A673 (cell line): Measurements from ENCODE around the gene CPN1. TPM values are rescaled to one million over a fixed set of nuclear protein-coding genes. Genes with fewer than 3 reads are reported as not detected.

ENCODE experiments used
- BruUV-seq: library from RNA; stranded (reverse); fragments of 400-500 nt; replicated peaks from 2 replicates; lab custom pipeline; 2021; lab: Mats Ljungman, UMichigan
- CTCF ChIA-PET: fragments of 300-600 bp; sonication (Branson Sonifier 250); formaldehyde crosslinking; loops from one replicate; lab custom pipeline; 2022; ENCODE audit warnings: antibody characterized with exemption; lab: Charles Lee
- POLR2A ChIA-PET: fragments of 300-600 bp; sonication (Branson Sonifier 250); formaldehyde crosslinking; loops from one replicate; lab custom pipeline; 2022; ENCODE audit warnings: antibody characterized with exemption; ENCODE audit not compliant: low non-redundant PET; lab: Charles Lee
- DNase-seq: peaks from one replicate; pipeline ENCODE4 v3.0.0-alpha.2; 2015; ENCODE audit warnings: low spot score
- H3K27ac ChIP-seq: fragments of 200-600 bp; sonication (generic); 2 replicates; pipeline ENCODE4 v1.5.1; 2016; ENCODE audit warnings: mixed run types, low read depth, mild to moderate bottlenecking, mixed read lengths, antibody characterized with exemption, low read length; ENCODE audit not compliant: poor library complexity, severe bottlenecking
- H3K27me3 ChIP-seq: fragments of 200-600 bp; sonication (generic); replicated peaks from 2 replicates; pipeline ENCODE4 v1.6.1; 2017; ENCODE audit warnings: mixed run types, low read depth, mild to moderate bottlenecking, mixed read lengths, antibody characterized with exemption, low read length; ENCODE audit not compliant: insufficient read depth, poor library complexity
- H3K36me3 ChIP-seq: fragments of 200-600 bp; sonication (generic); 2 replicates; pipeline ENCODE4 v1.6.1; 2016; ENCODE audit warnings: mixed run types, mild to moderate bottlenecking, mixed read lengths, antibody characterized with exemption, low read length; ENCODE audit not compliant: insufficient read depth, poor library complexity, severe bottlenecking
- H3K4me1 ChIP-seq: fragments of 200-600 bp; sonication (generic); 2 replicates; pipeline ENCODE4 v1.6.1; 2017; ENCODE audit warnings: mixed run types, mild to moderate bottlenecking, mixed read lengths, antibody characterized with exemption, low read length; ENCODE audit not compliant: insufficient read depth, poor library complexity, severe bottlenecking
- H3K4me3 ChIP-seq: fragments of 200-600 bp; sonication (generic); 2 replicates; pipeline ENCODE4 v1.5.1; 2016; ENCODE audit warnings: low read depth, mixed run types, mild to moderate bottlenecking, mixed read lengths, low read length; ENCODE audit not compliant: poor library complexity, severe bottlenecking
- H3K9me3 ChIP-seq: fragments of 200-600 bp; sonication (generic); 2 replicates; pipeline ENCODE4 v1.6.1; 2016; ENCODE audit warnings: mixed run types, low read depth, mild to moderate bottlenecking, mixed read lengths, antibody characterized with exemption, low read length; ENCODE audit not compliant: poor library complexity, severe bottlenecking
- CTCF ChIP-seq: fragments of 300-800, 200-600 bp; sonication (generic); conservative IDR thresholded peaks from 2 replicates; pipeline ENCODE4 v1.5.1; 2017; ENCODE audit warnings: low read depth, mild to moderate bottlenecking, antibody characterized with exemption, low read length, moderate library complexity, mixed read lengths
- EZH2 ChIP-seq: fragments of 200-600 bp; sonication (generic); IDR thresholded peaks from 2 replicates; pipeline ENCODE4 v1.6.1; 2017; ENCODE audit warnings: borderline replicate concordance, low read depth, mild to moderate bottlenecking, mixed read lengths, antibody characterized with exemption, low read length; ENCODE audit not compliant: poor library complexity, severe bottlenecking
- intact Hi-C: fragments of 100-400 bp; cut with micrococcal nuclease; formaldehyde crosslinking; loops from one replicate; pipeline ENCODE4 v1.10.0; 2022; ENCODE audit not compliant: unreplicated experiment
- total RNA-seq: library from RNA; stranded (reverse); gene quantifications from 2 replicates; pipeline ENCODE4 v1.2.3, GENCODE V29; 2021

Gene CPN1
- total RNA-seq, 1 experiment from 2014 or later: not detected

DNA sequence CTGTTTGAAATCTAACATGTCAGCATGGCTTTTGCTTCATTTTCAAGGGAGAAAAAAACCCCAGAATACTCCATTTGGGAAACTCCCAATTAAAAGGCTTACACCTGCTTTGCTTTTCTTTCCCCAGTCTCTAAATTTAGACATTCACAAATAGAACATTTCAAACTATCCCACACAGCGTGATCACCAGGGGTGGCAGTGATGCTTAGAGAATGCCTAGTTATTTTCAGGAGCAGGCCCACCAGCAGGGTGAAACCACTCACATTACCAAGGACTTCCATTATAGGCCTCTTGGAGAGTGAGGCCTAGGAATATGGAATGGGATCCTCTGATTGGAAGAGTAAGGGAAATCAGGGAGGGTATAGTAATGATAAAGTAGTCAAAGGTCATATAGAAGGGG lies 14.2 kb downstream of the CPN1 start:
- intact Hi-C loops: no loop called here

GRCh38 chr10:100065084-100065660 lies 16.5 kb downstream of the CPN1 start:
- CTCF ChIA-PET: no interaction called here
- Histone ChIP-seq H3K4me1 (no peaks in the 10 kb centered on the region), H3K4me3 (no peak overlapping the region), H3K27me3 (no peaks in the 10 kb centered on the region), H3K27ac (no peak overlapping the region), H3K9me3 (no peaks in the 10 kb centered on the region), H3K36me3 (no peaks in the 10 kb centered on the region)
- no TSS peak for BruUV-seq
- no peak for DNase-seq
- TF ChIP-seq EZH2 (no peak), CTCF (no peak)
- POLR2A ChIA-PET: no interaction called here
- intact Hi-C loops: no loop called here

More for the DNA sequence above, 14.2 kb downstream of the CPN1 start:
- no peak for TF ChIP-seq CTCF
- no peak for TF ChIP-seq EZH2
- Histone ChIP-seq H3K27me3 (no peaks in the 10 kb centered on the region), H3K36me3 (no peaks in the 10 kb centered on the region), H3K9me3 (no peaks in the 10 kb centered on the region), H3K4me1 (no peaks in the 10 kb centered on the region), H3K27ac (no peak overlapping the region), H3K4me3 (no peak overlapping the region)
- CTCF ChIA-PET: no interaction called here
- DNase-seq: no peak
- BruUV-seq: no TSS peak
- POLR2A ChIA-PET: no interaction called here

- CTCF ChIA-PET: no interaction called here
These were observed 20.3 kb downstream of the CPN1 start for GRCh38 chr10:100061401-100061800.

More at GRCh38 chr10:100061401-100061800, 20.3 kb downstream of the CPN1 start:
- DNase-seq: no peak
- no TSS peak for BruUV-seq
- H3K4me3 ChIP-seq: no peak overlapping the region
- H3K36me3 ChIP-seq: no peaks in the 10 kb centered on the region
- POLR2A ChIA-PET: no interaction called here
- no peak overlapping the region for H3K27ac ChIP-seq
- intact Hi-C loops: no loop called here
- H3K27me3 ChIP-seq: no peaks in the 10 kb centered on the region
- no peaks in the 10 kb centered on the region for H3K9me3 ChIP-seq
- TF ChIP-seq EZH2 (no peak), CTCF (no peak)
- H3K4me1 ChIP-seq: no peaks in the 10 kb centered on the region
